ENCODE data around the gene NADK2.
A peak's percentile ranks its signal among the peaks of the same experiment; 100 is the strongest.
"Not testable (repeated sequence)": the region's sequence is repeated elsewhere in the genome, so short reads cannot be mapped to it uniquely, and the experiment has no call there.

Gene NADK2, protein sequence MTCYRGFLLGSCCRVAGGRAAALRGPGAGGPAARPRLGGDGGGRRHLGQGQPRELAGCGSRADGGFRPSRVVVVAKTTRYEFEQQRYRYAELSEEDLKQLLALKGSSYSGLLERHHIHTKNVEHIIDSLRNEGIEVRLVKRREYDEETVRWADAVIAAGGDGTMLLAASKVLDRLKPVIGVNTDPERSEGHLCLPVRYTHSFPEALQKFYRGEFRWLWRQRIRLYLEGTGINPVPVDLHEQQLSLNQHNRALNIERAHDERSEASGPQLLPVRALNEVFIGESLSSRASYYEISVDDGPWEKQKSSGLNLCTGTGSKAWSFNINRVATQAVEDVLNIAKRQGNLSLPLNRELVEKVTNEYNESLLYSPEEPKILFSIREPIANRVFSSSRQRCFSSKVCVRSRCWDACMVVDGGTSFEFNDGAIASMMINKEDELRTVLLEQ

DNA sequence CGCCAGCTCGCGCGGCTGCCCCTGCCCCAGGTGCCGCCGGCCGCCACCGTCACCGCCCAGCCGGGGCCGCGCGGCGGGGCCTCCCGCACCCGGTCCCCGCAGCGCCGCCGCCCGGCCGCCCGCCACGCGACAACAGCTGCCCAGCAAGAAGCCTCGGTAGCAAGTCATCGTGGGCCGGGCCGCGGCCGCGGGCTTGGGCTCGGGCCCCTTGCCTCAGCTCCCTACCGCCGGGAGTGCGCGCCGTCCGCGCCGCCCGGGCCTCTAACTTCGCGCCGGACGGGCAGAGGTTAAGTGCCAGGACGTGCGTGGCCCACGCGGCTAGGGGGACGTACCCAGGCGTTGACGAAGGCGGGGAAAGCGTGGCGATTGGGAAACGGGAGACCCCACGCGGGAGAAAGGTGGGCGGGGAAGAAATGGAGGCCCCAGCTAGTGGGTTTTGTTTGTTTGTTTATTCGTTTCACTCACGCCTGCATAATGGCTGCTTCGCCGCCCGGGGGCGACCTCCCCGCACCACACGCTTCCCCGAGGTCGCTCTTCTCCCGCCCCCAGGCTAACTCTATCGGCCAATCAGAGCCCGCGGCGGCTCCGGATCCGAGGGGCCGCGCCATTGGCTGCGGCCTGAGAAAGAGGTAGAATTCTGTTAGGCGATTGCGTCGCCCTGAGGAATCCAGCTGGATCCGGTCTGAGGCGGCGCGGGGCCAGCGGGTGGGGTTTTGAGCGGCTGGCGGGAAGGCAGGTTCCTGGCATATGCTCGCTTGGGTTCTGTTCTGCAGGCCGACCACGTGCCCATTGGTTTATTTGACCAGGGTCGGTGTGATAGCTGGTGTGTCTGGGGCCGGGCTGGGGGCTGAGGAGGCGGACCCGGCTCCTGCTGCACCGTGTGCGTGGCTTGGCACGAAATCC lies at the start of gene NADK2:
NADK2 (minus strand) TSS at position 295 of the 903 bp plus-strand sequence; CDS start at position 168, 127 bp downstream.
- DNase-seq (ENCODE audit: low spot score): peak; percentile 98

DNA sequence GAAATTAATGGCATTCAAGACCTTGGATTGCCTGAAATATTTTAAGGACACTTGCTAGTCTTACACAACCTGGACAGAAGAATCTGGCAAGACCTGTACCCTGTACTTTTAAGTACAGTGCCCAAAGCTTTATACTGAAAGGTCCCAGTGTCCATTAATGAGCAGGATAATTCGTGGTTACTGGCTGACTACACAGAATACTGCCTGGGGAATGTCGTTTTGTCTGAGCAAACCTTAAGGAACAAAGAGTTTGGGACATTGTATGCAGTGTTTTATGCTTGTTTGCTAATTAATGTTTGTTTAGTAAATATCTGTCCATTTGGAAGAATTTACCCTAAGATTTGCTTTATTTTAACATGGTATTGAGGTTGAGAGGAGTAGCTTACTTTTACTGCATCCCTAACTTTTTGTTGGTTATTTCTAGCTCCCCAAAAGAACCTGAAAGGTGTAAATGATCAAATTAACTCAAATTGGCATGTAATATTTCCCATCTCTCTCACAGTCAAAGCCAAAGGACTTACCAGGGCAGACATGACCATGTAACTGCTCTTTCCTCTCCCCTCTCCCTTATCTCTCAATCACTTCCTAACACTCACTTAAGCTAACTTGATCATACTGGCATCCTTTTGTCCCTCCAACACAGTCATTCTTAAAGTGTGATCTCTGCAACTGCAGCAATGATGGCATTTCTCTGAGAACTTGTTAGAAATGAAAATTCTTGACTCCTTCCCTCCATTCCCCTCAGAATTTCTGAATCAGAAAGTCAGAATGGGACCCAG lies 44.3 kb upstream of the NADK2 start:
- no peak for DNase-seq (ENCODE audit: low spot score)

DNA sequence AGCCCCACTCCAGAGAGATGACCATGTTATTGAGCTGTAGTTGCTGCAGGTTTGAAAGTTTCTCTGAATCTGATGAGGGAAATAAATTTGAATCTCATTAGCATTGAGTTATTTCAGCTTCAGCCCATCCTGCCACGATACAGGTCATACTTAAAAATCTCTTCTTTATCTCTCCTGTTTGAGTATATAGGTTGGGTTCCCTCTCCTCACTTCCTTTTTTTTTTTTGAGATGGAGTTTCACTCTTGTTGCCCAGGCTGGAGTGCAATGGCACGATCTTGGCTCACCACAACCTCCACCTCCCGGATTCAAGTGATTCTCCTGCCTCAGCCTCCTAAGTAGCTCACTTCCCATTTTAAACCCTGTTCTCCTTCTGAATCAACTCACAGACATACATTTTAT lies 42.0 kb upstream of the NADK2 start:
- not testable (repeated sequence) for DNase-seq (ENCODE audit: low spot score)

DNA sequence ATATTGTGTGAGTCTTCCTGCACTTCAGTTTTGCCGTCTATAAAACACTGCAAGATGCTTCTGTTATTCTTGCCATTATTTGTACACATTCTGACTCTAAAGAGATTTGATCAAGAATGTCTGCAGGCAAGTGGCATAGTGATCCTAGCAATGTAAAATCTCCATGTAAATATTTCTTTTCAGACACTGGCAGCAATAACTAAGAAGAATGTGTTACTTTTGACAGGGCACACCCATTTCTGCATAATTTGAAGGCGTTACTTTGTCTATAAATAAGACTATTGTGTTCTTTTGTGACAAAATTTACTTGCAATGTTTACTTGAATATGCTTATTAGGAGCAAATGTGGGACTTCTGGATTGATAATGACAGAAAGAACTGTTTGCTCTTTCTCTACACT lies 39.9 kb upstream of the NADK2 start:
- DNase-seq (ENCODE audit: low spot score): no peak

DNA sequence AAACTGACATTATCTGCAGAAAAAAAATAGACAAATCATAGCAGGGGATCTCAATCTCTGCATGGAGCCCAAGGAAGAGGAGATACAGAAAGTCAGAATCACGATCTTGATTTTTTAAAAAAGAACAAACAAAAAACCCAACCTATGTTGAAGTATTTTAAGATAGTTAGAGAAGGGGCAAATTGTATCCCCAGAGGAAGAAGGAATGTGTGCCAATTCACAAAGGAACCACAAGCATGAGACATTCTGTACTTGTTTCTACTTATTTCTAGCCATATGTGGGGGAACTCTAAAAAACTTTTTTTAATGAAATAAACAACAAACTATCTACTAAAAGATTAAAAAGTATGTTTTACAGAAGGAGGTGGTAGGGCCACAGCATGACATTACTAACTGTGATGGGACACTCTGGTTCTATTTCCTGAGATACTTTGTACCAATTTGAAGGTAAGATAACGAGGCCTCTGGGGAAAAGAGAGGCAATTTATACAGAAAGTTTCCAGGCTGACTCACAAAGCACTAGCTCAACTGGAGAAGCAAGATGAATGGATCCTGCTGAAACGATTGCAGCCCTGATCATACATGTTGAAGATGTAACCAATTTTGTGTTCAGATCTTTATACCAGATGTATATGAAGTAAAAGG lies 37.5 kb upstream of the NADK2 start:
- no peak for DNase-seq (ENCODE audit: low spot score)

DNA sequence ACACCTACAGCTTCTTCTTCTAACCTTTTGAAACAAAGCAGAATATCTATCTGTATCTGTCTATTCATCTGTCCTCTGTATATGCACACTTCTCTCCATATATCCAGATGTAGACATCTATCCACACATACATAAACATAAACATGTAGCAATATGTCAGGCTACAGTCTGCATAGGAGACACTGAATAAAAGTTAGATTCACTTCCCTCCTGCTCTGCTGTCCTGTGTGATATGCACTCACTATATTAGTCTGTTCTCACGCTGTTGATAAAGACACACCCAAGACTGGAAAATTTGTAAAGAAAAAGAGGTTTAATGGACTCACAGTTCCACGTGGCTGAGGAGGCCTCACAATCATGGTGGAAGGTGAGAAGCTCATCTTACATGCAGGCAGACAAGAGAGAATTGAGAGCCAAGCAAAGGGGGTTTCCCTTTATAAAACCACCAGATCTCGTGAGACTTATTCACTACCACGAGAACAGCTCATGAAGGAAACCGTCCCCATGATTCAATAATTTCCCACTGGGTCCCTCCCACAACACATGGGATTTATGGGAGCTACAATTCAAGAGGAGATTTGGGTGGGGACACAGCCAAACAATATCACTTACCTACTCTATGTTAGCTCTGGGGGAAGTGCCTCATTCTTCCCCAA lies 35.9 kb upstream of the NADK2 start:
- DNase-seq (ENCODE audit: low spot score): no peak

DNA sequence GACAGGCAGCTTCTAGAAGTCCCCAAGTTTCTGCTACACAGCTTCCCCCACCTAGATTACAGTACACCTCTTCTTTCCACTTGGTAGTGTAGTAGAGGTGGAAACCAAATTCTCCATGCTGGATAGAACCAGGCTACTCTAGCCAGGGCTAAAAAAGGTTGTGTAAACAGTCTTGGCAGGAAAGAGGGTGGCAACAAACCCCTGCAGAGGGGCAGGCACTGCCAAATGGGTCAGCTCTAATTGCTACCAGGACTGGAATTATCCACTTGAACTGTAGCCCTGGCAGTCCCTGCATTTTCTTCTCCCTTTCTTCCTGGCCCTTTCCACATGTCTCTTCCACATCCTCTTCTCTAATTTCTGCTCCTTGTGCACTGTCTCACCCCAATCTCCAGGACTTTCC lies 35.1 kb upstream of the NADK2 start:
- no peak for DNase-seq (ENCODE audit: low spot score)

DNA sequence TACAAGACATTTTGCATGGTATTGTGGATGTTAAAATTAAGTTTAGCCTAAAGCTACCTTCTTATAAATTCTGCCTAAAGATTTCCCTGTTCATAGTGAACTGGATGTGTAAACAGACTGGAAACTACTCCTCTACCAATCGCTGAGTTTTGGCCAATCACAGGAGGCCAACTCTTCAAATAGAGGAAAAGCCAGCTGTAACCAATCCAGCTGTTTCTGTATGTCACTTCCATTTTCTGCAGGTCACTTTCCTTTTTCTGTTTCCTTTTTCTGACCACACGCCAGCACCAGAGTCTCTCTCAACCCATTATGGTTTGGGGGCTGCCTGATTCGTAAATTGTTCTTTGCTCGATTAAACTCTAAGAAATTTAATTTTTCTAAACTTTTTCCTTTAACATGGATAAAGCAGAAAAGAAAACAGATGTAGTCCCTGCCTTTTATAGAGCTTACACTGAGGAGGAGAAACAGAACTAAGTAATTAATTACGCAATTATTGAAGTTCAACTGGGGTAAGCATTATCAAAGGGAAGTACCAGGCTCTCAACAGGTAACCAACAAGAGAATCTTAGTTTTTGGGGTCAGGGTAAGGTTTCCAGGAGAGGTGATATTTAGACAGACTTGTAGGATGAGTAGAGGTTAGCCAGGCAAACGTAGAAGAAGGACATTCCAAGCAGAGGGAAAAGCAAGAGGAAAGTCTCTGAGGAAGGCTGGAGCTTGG lies 32.2 kb upstream of the NADK2 start:
- DNase-seq (ENCODE audit: low spot score): no peak

DNA sequence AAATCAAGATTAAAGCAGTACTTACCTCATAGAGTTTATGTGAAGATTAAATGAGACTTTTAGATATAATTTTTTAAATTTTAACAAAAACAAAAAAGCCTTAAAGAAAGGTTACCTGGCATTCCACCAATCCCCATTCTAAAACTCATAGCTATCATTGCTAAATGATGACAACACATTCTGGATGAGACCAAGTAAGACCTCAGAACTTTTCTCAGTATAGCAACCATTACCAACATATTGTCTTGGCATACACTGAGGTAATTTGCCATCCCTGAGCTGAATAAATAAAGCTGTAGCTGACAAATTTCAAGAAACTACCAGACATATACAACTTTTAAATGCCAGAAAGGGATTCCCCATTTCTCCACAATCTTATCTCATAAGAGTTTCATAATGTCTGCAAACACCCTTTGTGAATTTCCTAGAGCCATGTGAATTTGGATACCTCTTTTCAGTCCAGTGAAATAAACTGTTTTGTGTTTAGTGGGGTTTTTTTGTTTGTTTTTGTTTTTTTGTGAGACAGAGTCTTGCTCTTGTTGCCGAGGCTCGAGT lies 30.5 kb upstream of the NADK2 start:
- no peak for DNase-seq (ENCODE audit: low spot score)

DNA sequence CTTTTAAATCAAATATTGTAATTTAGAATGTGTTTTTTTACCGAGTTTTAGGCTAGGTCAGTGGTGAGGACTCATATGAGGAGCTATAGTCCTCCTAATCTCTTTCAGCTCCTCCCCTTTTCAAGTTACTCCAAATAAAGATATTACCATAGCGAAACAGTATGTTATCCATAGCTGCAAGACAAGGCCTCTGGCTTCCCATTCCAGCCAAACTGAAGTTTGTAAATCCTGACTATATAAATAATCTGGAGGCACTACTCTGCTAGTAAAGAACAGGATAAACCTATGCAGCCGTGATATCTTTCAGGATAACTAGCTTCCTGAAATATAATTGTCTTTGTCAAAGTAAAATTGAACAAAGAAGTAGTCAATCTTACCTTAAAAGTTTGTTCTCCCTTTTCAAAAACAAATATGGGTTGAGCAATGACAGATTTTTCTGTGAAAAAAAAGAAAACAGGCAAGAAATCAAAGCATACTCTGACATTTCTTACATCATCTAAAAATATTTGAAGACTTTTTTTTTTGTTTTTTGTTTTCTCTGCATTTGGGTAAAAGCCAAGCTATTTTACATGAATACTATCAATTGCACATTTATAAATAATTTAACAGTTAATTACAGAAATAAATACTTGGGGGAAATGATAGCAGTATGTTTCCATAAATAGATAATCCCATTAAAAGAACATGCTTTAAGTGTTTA lies 29.3 kb upstream of the NADK2 start:
- DNase-seq (ENCODE audit: low spot score): no peak

DNA sequence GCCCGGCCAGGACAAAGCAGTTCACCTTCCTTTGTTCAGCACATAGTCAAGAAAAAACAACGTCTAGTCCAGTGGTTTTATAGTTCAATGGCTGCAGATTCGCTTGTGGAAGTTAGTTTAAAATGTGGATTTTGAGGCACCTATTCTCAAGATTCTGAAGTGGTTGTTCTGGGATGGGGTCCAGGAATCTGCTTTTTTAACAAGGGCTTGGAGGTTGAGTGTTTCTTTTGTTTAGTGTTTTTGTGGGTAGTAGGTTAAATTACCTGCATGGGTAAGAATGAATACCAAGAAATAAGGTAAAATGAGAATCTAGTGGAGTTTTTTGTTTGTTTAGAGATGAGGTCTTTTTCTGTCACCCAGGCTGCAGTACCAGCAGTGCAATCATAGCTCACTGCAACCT lies 28.4 kb upstream of the NADK2 start:
- no peak for DNase-seq (ENCODE audit: low spot score)

DNA sequence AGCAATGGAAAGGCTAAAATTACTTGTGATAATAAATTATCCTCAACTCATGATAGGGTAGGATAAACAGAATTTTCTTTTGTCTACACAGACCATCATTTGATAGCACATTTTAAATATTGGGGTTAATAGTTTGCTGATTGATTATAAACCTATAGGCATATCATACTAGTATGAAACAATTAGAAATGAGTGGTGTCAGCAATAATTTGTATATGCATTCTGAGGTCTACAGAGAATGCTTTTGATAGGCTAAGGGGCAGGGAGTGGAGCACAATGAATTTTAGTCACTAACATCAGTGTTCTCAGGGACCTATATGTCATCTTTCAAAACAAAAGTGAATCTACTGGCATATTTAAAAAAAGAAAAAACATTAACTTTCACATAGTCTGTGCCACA lies 27.8 kb upstream of the NADK2 start:
- no peak for DNase-seq (ENCODE audit: low spot score)

DNA sequence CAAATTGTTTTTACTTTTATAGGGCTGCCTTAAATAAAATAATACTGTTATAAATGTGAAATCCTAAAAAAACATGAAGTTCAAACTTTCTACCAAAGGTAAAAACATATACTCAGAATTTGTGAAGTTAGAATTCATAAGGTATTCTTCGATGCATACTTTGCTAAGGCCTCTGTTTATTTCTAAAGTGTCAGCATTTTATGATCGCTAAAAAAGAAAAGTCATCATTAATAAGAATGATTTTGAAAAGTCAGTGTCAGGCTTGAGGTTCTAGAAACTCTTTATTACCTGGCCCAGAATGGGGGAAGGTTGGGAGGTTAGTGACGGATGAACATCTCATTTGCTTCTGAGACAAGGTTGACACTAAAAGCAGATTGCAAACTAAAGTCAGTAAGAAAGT lies 26.2 kb upstream of the NADK2 start:
- no peak for DNase-seq (ENCODE audit: low spot score)

DNA sequence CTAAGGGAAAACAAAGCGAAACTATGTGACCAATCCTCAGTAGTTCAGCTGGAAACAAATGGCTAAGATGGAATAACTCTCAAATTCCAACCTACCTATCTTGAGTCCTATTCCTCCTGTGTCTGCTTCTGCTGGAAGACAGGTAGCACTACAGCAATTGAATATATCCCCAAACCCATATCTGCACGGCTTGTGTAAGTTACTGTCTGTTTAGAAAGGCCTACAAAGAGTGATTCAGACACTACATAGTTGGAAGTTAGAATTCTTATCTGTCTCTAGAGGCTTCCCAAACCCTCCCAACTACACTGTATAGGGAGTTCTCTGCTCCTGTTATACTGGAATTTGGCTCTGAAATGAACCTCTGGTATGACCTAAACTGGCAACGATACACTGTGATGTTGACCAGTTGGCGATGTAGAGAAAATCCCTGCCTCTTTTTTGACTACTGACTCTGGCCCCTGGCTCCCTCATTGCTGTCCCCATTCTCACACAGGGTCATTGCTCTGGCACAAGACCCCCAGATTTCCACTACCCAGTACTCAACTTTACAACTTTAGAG lies 22.6 kb upstream of the NADK2 start:
- no peak for DNase-seq (ENCODE audit: low spot score)

DNA sequence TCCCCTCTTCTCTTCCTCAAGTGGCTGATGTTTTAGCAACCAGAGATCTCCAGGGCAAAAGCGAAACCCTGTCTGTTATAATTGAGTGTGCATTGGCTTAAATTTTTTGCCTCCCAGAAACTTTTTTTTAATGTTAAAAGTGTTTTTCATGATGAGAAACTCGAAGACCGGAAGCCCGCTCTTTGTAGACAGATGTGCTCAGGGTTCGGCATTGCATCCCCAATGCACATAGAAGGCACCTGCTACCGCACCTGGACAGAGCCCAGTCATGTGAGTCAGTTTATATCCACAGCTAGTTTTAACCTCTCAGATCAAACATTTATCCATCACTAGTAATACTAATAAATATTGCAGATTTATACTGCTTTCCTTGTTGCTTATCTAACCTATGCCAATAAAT lies 19.5 kb upstream of the NADK2 start:
- no peak for DNase-seq (ENCODE audit: low spot score)

DNA sequence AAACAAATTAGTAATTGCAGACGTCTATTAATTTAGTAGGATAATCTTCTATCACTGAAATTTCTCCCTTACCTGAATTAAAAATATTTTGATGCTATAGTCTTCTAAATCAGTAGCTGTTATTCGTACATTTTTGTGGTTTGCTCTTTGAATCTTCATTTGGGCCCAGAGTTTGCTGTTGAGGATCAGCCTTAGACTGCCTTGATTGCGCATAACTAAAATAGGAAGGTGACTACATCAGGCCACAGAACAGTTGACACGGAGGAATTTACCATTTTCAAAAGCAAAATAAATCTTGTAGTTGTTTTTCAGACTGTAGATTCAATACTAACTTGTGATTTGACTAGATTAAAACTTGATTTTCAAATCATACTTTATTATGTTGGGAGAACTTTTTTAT lies 11.8 kb upstream of the NADK2 start:
- no peak for DNase-seq (ENCODE audit: low spot score)

DNA sequence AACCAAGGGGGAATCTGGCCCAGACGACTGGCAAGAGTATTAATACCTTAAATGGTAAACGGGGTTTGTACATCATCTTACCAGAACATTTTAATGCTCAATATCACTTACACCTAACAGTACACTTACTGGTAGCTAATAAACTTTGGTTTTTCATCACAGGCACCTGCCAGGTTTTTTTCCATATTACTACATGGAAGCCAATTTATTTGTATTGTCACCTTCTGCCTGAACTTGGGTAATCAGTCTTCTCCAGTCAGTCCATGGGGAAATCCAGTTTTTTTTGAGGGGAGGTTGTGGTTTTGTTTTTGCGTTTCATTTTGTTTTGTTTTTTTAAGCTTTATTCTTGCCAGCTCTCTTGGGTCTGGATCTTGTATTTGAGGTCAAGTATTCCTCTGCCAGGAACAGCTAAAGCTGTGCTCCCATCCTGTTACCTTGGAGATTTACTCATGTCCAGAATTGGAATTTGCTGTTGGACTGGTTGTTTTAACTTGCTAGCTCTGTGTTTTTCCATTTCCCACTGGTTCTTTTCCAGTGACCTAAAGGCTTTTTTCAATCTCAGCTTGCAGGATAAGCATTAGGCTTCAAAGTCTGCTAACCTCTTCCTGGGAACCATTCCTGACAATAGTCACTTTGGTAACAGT lies 11.1 kb upstream of the NADK2 start:
- no peak for DNase-seq (ENCODE audit: low spot score)

DNA sequence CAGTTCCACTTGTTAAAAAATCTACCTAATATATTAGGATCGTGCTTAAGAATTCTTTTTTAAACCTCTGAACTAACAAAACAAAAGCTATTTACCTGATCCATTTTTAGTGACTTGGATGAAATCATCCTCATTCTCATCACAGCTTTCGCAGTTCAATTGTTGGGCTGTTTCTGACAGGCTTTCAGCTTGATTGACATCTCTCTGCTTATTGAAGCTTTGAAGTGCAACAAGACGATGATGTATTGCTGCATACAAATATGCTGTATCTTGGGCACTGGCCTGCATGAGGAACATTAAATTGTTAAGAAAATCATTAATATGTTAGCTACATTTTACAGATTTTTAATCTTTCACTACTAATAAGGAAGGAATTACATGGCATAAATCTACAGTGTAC lies 9.5 kb upstream of the NADK2 start:
- no peak for DNase-seq (ENCODE audit: low spot score)

DNA sequence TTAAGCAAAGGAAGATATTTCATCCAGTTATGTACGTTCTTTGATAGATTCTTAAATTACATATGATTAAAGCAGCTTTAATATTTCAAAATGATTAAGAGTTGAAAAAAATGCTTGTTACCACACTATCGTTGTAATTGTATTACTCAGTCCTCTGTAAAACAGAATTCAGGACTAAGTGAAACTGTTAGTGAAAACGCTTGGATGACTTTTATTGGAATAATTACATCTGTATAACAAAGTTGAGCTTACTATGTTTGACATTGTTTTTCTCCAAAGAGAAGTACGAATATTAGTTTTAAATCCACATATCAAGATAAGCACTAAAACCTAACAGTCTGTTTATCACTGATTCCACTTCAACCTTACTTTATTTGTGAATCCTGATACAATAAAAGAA lies 8.7 kb upstream of the NADK2 start:
- no peak for DNase-seq (ENCODE audit: low spot score)

Measured in left forelimb (tissue), 1 donor.